Panc1 (cell line): ENCODE data around the gene EXPH5. TPM values are rescaled to one million over a fixed set of nuclear protein-coding genes. Genes with fewer than 3 reads are reported as not detected.

Experiments used
- total RNA-seq: library from RNA; stranded (reverse); gene quantifications from one replicate; pipeline ENCODE4 v1.2.1, GENCODE V29; 2021; ENCODE audit not compliant: unreplicated experiment

The EXPH5 gene
- total RNA-seq, 1 experiment from 2014 or later = 0.85 TPM

Other genes with a start within 250 kb of the EXPH5 start
- gene C11orf65, start 126.2 kb downstream of the EXPH5 start, total RNA-seq = 0.18 TPM
- 52.3 TPM for gene POGLUT3, start 95.4 kb downstream of the EXPH5 start, total RNA-seq
- gene DDX10, start 71.3 kb upstream of the EXPH5 start, total RNA-seq = 48.8 TPM